ENCODE data around the gene RALGAPA2.

RALGAPA2 gene

GRCh38 chr20:20454850-20455627 is 257.4 kb downstream of the RALGAPA2 start:
- DNase-seq = no peak

- DNase-seq = no peak
Observed at GRCh38 chr20:20454367-20454766, 258.1 kb downstream of the RALGAPA2 start.

GRCh38 chr20:20452254-20452676 is 260.2 kb downstream of the RALGAPA2 start:
- peak; percentile 77 for DNase-seq

GRCh38 chr20:20450521-20450920 is 261.9 kb downstream of the RALGAPA2 start:
- no peak for DNase-seq

- no peak for DNase-seq
Observed at GRCh38 chr20:20448881-20449280, 263.6 kb downstream of the RALGAPA2 start.

- no peak for DNase-seq
Observed at GRCh38 chr20:20447196-20447595, 265.2 kb downstream of the RALGAPA2 start.

GRCh38 chr20:20446425-20447015 is 265.9 kb downstream of the RALGAPA2 start:
- DNase-seq = no peak

GRCh38 chr20:20446001-20446400 is 266.4 kb downstream of the RALGAPA2 start:
- no peak for DNase-seq

GRCh38 chr20:20443504-20443903 is 268.9 kb downstream of the RALGAPA2 start:
- no peak for DNase-seq

- no peak for DNase-seq
Observed at GRCh38 chr20:20442466-20442865, 270.0 kb downstream of the RALGAPA2 start.

- DNase-seq = no peak
Observed at GRCh38 chr20:20440886-20441658, 271.4 kb downstream of the RALGAPA2 start.

GRCh38 chr20:20440481-20440880 is 272.0 kb downstream of the RALGAPA2 start:
- no peak for DNase-seq

- DNase-seq = no peak
Observed at GRCh38 chr20:20439602-20440190, 272.7 kb downstream of the RALGAPA2 start.

- DNase-seq = no peak
Observed at GRCh38 chr20:20437314-20437713, 275.1 kb downstream of the RALGAPA2 start.

GRCh38 chr20:20436689-20437088 is 275.8 kb downstream of the RALGAPA2 start:
- DNase-seq = no peak

- DNase-seq = no peak
Observed at GRCh38 chr20:20435453-20435852, 277.0 kb downstream of the RALGAPA2 start.

GRCh38 chr20:20432618-20433286 is 279.7 kb downstream of the RALGAPA2 start:
- no peak for DNase-seq

GRCh38 chr20:20430066-20430465 is 282.4 kb downstream of the RALGAPA2 start:
- DNase-seq = no peak

GRCh38 chr20:20428067-20428466 is 284.4 kb downstream of the RALGAPA2 start:
- DNase-seq = no peak

- DNase-seq = no peak
Observed at GRCh38 chr20:20427227-20427864, 285.1 kb downstream of the RALGAPA2 start.

- DNase-seq = no peak
Observed at GRCh38 chr20:20426655-20426907, 285.9 kb downstream of the RALGAPA2 start.

- no peak for DNase-seq
Observed at GRCh38 chr20:20425823-20426654, 286.4 kb downstream of the RALGAPA2 start.

Measured in femur (tissue), 1 donor.